ENCODE results near the gene C1QTNF6.

Gene C1QTNF6

GRCh38 chr22:37138849-37139561 is 49.0 kb downstream of the C1QTNF6 start:
- no peak for DNase-seq

- DNase-seq = no peak
Measured at GRCh38 chr22:37137903-37138665, 50.0 kb downstream of the C1QTNF6 start.

- no peak for DNase-seq
Measured at GRCh38 chr22:37137131-37137530, 50.9 kb downstream of the C1QTNF6 start.

- no peak for DNase-seq
Measured at GRCh38 chr22:37135023-37135422, 53.0 kb downstream of the C1QTNF6 start.

- no peak for DNase-seq
Measured at GRCh38 chr22:37133304-37134018, 54.6 kb downstream of the C1QTNF6 start.

- no peak for DNase-seq
Measured at GRCh38 chr22:37132773-37133172, 55.3 kb downstream of the C1QTNF6 start.
